PC-3 (cell line): ENCODE results near the gene AKAP14.
"Not testable (repeated sequence)": the region's sequence is repeated elsewhere in the genome, so short reads cannot be mapped to it uniquely, and the experiment has no call there.

Experiments used
- EZH2 ChIP-seq: fragments of 300-600 bp; sonication (generic); IDR thresholded peaks from one replicate; pipeline ENCODE4 v1.6.1; 2017; ENCODE audit warnings: antibody characterized with exemption, mild to moderate bottlenecking, low read length; ENCODE audit not compliant: unreplicated experiment
- EZH2phosphoT487 ChIP-seq: fragments of 300-600 bp; sonication (generic); IDR thresholded peaks from 2 replicates; pipeline ENCODE4 v1.6.1; 2018; ENCODE audit warnings: mild to moderate bottlenecking, antibody characterized with exemption, low read length, borderline replicate concordance
- TF ChIP-seq, protein P1 (sequence below): fragments of 300-600 bp; sonication (generic); conservative IDR thresholded peaks from 2 replicates; pipeline ENCODE4 v1.5.1; 2017; ENCODE audit warnings: antibody characterized with exemption, low read depth, mild to moderate bottlenecking, low read length

DNA sequence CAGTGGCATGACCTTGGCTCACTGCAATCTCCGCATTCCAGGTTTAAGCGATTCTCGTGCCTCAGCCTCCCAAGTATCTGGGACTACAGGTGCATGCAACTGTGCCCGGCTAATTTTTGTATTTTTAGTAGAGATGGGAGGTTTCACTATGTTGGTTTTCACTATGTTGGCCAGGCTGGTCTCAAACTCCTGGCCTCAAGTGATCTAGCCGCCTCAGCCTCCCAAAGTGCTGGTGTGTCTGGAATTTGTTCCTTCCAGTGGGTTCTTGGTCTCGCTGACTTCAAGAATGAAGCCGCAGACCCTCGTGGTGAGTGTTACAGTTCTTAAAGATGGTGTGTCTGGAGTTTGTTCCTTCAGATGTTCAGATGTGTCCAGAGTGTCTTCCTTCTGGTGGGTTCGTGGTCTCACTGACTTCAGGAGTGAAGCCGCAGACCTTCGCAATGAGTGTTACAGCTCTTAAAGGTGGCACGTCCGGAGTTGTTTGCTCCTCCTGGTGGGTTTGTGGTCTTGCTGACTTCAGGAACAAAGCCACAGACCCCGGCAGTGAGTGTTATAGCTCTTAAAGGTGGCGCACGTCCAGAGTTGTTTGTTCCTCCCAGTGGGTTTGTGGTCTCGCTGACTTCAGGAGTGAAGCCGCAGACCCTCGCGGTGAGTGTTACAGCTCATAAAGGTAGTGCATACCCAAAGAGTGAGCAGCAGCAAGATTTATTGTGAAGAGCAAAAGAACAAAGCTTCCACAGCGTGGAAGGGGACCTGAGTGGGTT lies 60.3 kb downstream of the AKAP14 start:
- TF ChIP-seq, protein P1, sequence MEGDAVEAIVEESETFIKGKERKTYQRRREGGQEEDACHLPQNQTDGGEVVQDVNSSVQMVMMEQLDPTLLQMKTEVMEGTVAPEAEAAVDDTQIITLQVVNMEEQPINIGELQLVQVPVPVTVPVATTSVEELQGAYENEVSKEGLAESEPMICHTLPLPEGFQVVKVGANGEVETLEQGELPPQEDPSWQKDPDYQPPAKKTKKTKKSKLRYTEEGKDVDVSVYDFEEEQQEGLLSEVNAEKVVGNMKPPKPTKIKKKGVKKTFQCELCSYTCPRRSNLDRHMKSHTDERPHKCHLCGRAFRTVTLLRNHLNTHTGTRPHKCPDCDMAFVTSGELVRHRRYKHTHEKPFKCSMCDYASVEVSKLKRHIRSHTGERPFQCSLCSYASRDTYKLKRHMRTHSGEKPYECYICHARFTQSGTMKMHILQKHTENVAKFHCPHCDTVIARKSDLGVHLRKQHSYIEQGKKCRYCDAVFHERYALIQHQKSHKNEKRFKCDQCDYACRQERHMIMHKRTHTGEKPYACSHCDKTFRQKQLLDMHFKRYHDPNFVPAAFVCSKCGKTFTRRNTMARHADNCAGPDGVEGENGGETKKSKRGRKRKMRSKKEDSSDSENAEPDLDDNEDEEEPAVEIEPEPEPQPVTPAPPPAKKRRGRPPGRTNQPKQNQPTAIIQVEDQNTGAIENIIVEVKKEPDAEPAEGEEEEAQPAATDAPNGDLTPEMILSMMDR: not testable (repeated sequence)
- not testable (repeated sequence) for TF ChIP-seq EZH2phosphoT487, EZH2
